Endothelial cell of umbilical vein (primary cell): Measurements from ENCODE around the gene IGLON5. TPM values are rescaled to one million over a fixed set of nuclear protein-coding genes. Genes with fewer than 3 reads are reported as not detected.

Source experiments
- BruUV-seq: library from RNA; stranded (reverse); fragments of 400-500 nt; replicated peaks from 2 replicates; lab custom pipeline; 2021; lab: Mats Ljungman, UMichigan
- CTCF ChIA-PET: fragments of 300-600, 350-600 bp; sonication (Branson Sonifier 250); formaldehyde crosslinking; loops from one replicate; lab custom pipeline; 2021; ENCODE audit warnings: antibody characterized with exemption, inconsistent platforms; lab: Charles Lee
- POLR2A ChIA-PET: fragments of 300-600, 350-600 bp; sonication (Branson Sonifier 250); formaldehyde crosslinking; loops from one replicate; lab custom pipeline; 2021; ENCODE audit warnings: antibody characterized with exemption, inconsistent platforms; lab: Charles Lee
- DNase-seq: peaks from one replicate; pipeline ENCODE4 v3.0.0-alpha.2; 2011; ENCODE audit warnings: low read depth, low spot score
- FAIRE-seq: peaks from 2 replicates; lab custom pipeline; 2011; peaks lifted over from hg19 to GRCh38; lab: Jason Lieb, UNC
- H2AFZ ChIP-seq: 2 replicates; pipeline ENCODE4 v1.6.0; 2012; ENCODE audit warnings: low read depth, low read length, control low read depth, inconsistent platforms
- H3K27ac ChIP-seq: 2 replicates; pipeline ENCODE4 v1.5.1; 2011; ENCODE audit warnings: low read depth, mild to moderate bottlenecking, control low read depth, low read length, moderate library complexity; ENCODE audit not compliant: insufficient read depth
- H3K27me3 ChIP-seq, 2 experiments: 2 replicates each; pipeline versions ENCODE4 v1.6.0 to v1.6.1; 2011; ENCODE audit warnings: low read length in 2 of 2, mixed read lengths in 1 of 2; ENCODE audit not compliant: control insufficient read depth in 2 of 2, insufficient read depth in 2 of 2
- H3K36me3 ChIP-seq, 2 experiments: 2 replicates in 1 of 2; 3 replicates in 1 of 2; pipeline ENCODE4 v1.5.1; 2011; ENCODE audit warnings: low read length in 2 of 2, mild to moderate bottlenecking in 1 of 2, moderate library complexity in 1 of 2; ENCODE audit not compliant: control insufficient read depth in 2 of 2, insufficient read depth in 2 of 2; ENCODE audit errors: extremely low read depth in 1 of 2
- H3K4me1 ChIP-seq: 3 replicates; pipeline ENCODE4 v1.5.1; 2011; ENCODE audit warnings: mild to moderate bottlenecking, low read length; ENCODE audit not compliant: control insufficient read depth, insufficient read depth; ENCODE audit errors: extremely low read depth
- H3K4me2 ChIP-seq: 2 replicates; pipeline ENCODE4 v1.6.1; 2011; ENCODE audit warnings: low read length, control low read depth, mixed read lengths; ENCODE audit not compliant: insufficient read depth
- H3K4me3 ChIP-seq, 3 experiments: fragments of 200-600 bp in 1 of 3; sonication (generic), shearing (Covaris generic) in 1 of 3; replicated peaks in 1 of 3; 2 replicates each; pipeline ENCODE4 v1.5.1; 2011 to 2016; ENCODE audit warnings: control low read depth in 3 of 3, low read length in 3 of 3, mild to moderate bottlenecking in 2 of 3, inconsistent platforms in 1 of 3, low read depth in 1 of 3, moderate library complexity in 1 of 3; ENCODE audit not compliant: insufficient read depth in 1 of 3
- H3K79me2 ChIP-seq: 2 replicates; pipeline ENCODE4 v1.6.0; 2012; ENCODE audit warnings: low read length, inconsistent platforms; ENCODE audit not compliant: control insufficient read depth, insufficient read depth
- H3K9ac ChIP-seq: replicated peaks from 2 replicates; pipeline ENCODE3; 2011; ENCODE audit warnings: low read length, control low read depth; ENCODE audit not compliant: insufficient read depth; ENCODE audit errors: extremely low read depth
- H3K9me1 ChIP-seq: replicated peaks from 3 replicates; pipeline ENCODE4 v1.6.0; 2011; ENCODE audit warnings: mild to moderate bottlenecking, low read length; ENCODE audit not compliant: control insufficient read depth, insufficient read depth; ENCODE audit errors: extremely low read depth
- H3K9me3 ChIP-seq: replicated peaks from 2 replicates; pipeline ENCODE4 v1.5.1; 2012; ENCODE audit warnings: low read length, inconsistent platforms; ENCODE audit not compliant: control insufficient read depth, insufficient read depth
- H4K20me1 ChIP-seq: replicated peaks from 2 replicates; pipeline ENCODE3; 2011; ENCODE audit warnings: mild to moderate bottlenecking, low read length; ENCODE audit not compliant: control insufficient read depth, insufficient read depth; ENCODE audit errors: extremely low read depth
- CTCF ChIP-seq, 2 donors: IDR thresholded peaks; 1 replicate in 1 of 2; 2 replicates in 1 of 2; pipeline ENCODE4 v1.5.1; 2011; ENCODE audit warnings: low read length in 2 of 2, mild to moderate bottlenecking in 2 of 2, moderate library complexity in 2 of 2, control low read depth in 1 of 2, inconsistent platforms in 1 of 2, low read depth in 1 of 2; ENCODE audit not compliant: insufficient read depth in 1 of 2; ENCODE audit errors: extremely low read depth in 1 of 2
- EZH2 ChIP-seq: IDR thresholded peaks from 2 replicates; pipeline ENCODE4 v1.6.1; 2012; ENCODE audit warnings: borderline replicate concordance, low read depth, mild to moderate bottlenecking, moderate library complexity, low read length, inconsistent platforms; ENCODE audit not compliant: severe bottlenecking
- FOS ChIP-seq: IDR thresholded peaks from 2 replicates; pipeline ENCODE4 v1.6.1; 2011; ENCODE audit warnings: mild to moderate bottlenecking, low read length, moderate library complexity, borderline replicate concordance; ENCODE audit not compliant: insufficient read depth
- GATA2 ChIP-seq: IDR thresholded peaks from 2 replicates; pipeline ENCODE4 v1.7.0; 2011; ENCODE audit warnings: low read depth, mild to moderate bottlenecking, moderate library complexity, mixed read lengths, low read length; ENCODE audit not compliant: insufficient read length, insufficient read depth
- JUN ChIP-seq: IDR thresholded peaks from 2 replicates; pipeline ENCODE4 v1.6.1; 2011; ENCODE audit warnings: borderline replicate concordance, low read depth; ENCODE audit not compliant: insufficient read length, insufficient read depth
- MAX ChIP-seq: IDR thresholded peaks from 2 replicates; pipeline ENCODE4 v1.6.1; 2011; ENCODE audit not compliant: insufficient read depth, insufficient read length
- MYC ChIP-seq: IDR thresholded peaks from one replicate; pipeline ENCODE4 v1.6.1; 2011; ENCODE audit warnings: mild to moderate bottlenecking, low read depth, low read length
- POLR2A ChIP-seq: IDR thresholded peaks from 2 replicates; pipeline ENCODE4 v1.6.1; 2012; ENCODE audit warnings: low read depth, mild to moderate bottlenecking, control low read depth, low read length
- POLR2AphosphoS5 ChIP-seq: IDR thresholded peaks from 2 replicates; pipeline ENCODE4 v1.6.1; 2012; ENCODE audit warnings: low read depth, mild to moderate bottlenecking, control low read depth, low read length, moderate library complexity; ENCODE audit not compliant: insufficient read depth
- dilution Hi-C: fragments of 300-500 bp; cut with MboI; formaldehyde crosslinking; loops from one replicate; pipeline ENCODE4 v1.15.0; 2019; ENCODE audit warnings: low sequenced_read_pairs; ENCODE audit not compliant: extremely low pct_ligation_motif_present
- intact Hi-C: fragments of 100-400 bp; cut with micrococcal nuclease; formaldehyde crosslinking; loops from one replicate; pipeline ENCODE4 v1.10.0; 2022
- polyA plus RNA-seq, 4 experiments: library from polyadenylated mRNA; depleted of rRNA in 3 of 4; stranded (reverse) in 3 of 4; unstranded in 1 of 4; fragments of >200 nt; gene quantifications; 2 replicates each; pipeline versions ENCODE4 v1.2.1 to v1.2.3, GENCODE V29; 2011 to 2012; ENCODE audit warnings: missing spikeins in 1 of 4
- total RNA-seq: library from RNA; stranded (reverse); gene quantifications from 2 replicates; pipeline ENCODE4 v1.2.3, GENCODE V29; 2021

Gene IGLON5
- total and polyA plus RNA-seq, 2 donors (not counting 3 experiments of a cell fraction or from before 2014, with no cell fraction given), result not detected

- intact Hi-C loops, result no loop called here
- H2AFZ ChIP-seq, result no peak overlapping the region
- H3K9me1 ChIP-seq, result no peaks in the 10 kb centered on the region
- H3K4me1 ChIP-seq, result no peaks in the 10 kb centered on the region
- no peak overlapping the region for H3K27ac ChIP-seq
- no peak overlapping the region for H3K9ac ChIP-seq
- FAIRE-seq (no peak), DNase-seq (no peak)
- BruUV-seq, result no TSS peak
- H3K9me3 ChIP-seq, result no peaks in the 10 kb centered on the region
- H3K36me3 ChIP-seq, result no peaks in the 10 kb centered on the region
- TF ChIP-seq MYC (no peak), JUN (no peak), POLR2A (no peak), FOS (no peak), GATA2 (no peak), EZH2 (no peak), POLR2AphosphoS5 (no peak), CTCF (IDR thresholded peaks at IDR 0.05; ENCODE audit: extremely low read depth in 1 of 2, insufficient read depth in 1 of 2, low read depth in 1 of 2, low read length in 2 of 2) (no peak), MAX (no peak)
- peaks cover 6 to 7% of the 10 kb centered on the region in 2 experiments for H3K27me3 ChIP-seq
- no peaks in the 10 kb centered on the region for H3K79me2 ChIP-seq
- H3K4me3 ChIP-seq, result no peak overlapping the region
- H4K20me1 ChIP-seq, result no peaks in the 10 kb centered on the region
- POLR2A ChIA-PET, result no interaction called here
- dilution Hi-C loops, result no loop called here
- H3K4me2 ChIP-seq, result no peak overlapping the region
- CTCF ChIA-PET, result no interaction called here
Measured at GRCh38 chr19:51331716-51332115, 20.3 kb downstream of the IGLON5 start.
